IPS-NIHi11 (cell line): Measurements from ENCODE around the gene AZGP1.
"Not testable (repeated sequence)": the region's sequence is repeated elsewhere in the genome, so short reads cannot be mapped to it uniquely, and the experiment has no call there.

Source experiments
- DNase-seq: peaks from one replicate; pipeline ENCODE4 v3.0.0; 2012; ENCODE audit warnings: mixed read lengths, low spot score

Gene AZGP1

GRCh38 chr7:99997545-99998137, 21.8 kb upstream of the AZGP1 start:
- DNase-seq = peak; percentile 53

- no peak for DNase-seq
Measured at GRCh38 chr7:99996755-99997544, 21.1 kb upstream of the AZGP1 start.

- no peak for DNase-seq
Measured at GRCh38 chr7:99994819-99995218, 19.0 kb upstream of the AZGP1 start.

- DNase-seq = no peak
Measured at GRCh38 chr7:99992330-99993038, 16.7 kb upstream of the AZGP1 start.

- DNase-seq = not testable (repeated sequence)
Measured at GRCh38 chr7:99991543-99991942, 15.7 kb upstream of the AZGP1 start.

GRCh38 chr7:99990460-99990852, 14.6 kb upstream of the AZGP1 start:
- DNase-seq = no peak

GRCh38 chr7:99987846-99988245, 12.0 kb upstream of the AZGP1 start:
- no peak for DNase-seq

GRCh38 chr7:99987306-99987705, 11.5 kb upstream of the AZGP1 start:
- not testable (repeated sequence) for DNase-seq

GRCh38 chr7:99984593-99984992, 8.8 kb upstream of the AZGP1 start:
- DNase-seq = no peak

GRCh38 chr7:99981066-99981465, 5.2 kb upstream of the AZGP1 start:
- DNase-seq = not testable (repeated sequence)

- DNase-seq = not testable (repeated sequence)
Measured at GRCh38 chr7:99980448-99980872, 4.6 kb upstream of the AZGP1 start.

GRCh38 chr7:99979814-99980225, 4.0 kb upstream of the AZGP1 start:
- peak; percentile 32 for DNase-seq

GRCh38 chr7:99976626-99977025, 795 bp upstream of the AZGP1 start:
- no peak for DNase-seq

- DNase-seq = no peak
Measured at GRCh38 chr7:99974681-99975080, 1.1 kb downstream of the AZGP1 start.

- DNase-seq = not testable (repeated sequence)
Measured at GRCh38 chr7:99973817-99974216, 2.0 kb downstream of the AZGP1 start.

GRCh38 chr7:99971242-99971641, 4.6 kb downstream of the AZGP1 start:
- no peak for DNase-seq

GRCh38 chr7:99969813-99970212, 6.0 kb downstream of the AZGP1 start:
- not testable (repeated sequence) for DNase-seq

- DNase-seq = no peak
Measured at GRCh38 chr7:99969298-99969697, 6.5 kb downstream of the AZGP1 start.

GRCh38 chr7:99958564-99959227, 17.1 kb downstream of the AZGP1 start:
- no peak for DNase-seq

GRCh38 chr7:99955247-99955646, 20.6 kb downstream of the AZGP1 start:
- DNase-seq = no peak

- DNase-seq = not testable (repeated sequence)
Measured at GRCh38 chr7:99954643-99955042, 21.2 kb downstream of the AZGP1 start.

GRCh38 chr7:99953649-99954048, 22.2 kb downstream of the AZGP1 start:
- no peak for DNase-seq
